NCI-H1694 (cell line): ENCODE results near the gene DDX56.
"Not testable (repeated sequence)": the region's sequence is repeated elsewhere in the genome, so short reads cannot be mapped to it uniquely, and the experiment has no call there.

ENCODE experiments used
- DNase-seq: peaks from one replicate; lab custom pipeline; 2025; lab: John Stamatoyannopoulos, UW

DDX56 gene

DNA sequence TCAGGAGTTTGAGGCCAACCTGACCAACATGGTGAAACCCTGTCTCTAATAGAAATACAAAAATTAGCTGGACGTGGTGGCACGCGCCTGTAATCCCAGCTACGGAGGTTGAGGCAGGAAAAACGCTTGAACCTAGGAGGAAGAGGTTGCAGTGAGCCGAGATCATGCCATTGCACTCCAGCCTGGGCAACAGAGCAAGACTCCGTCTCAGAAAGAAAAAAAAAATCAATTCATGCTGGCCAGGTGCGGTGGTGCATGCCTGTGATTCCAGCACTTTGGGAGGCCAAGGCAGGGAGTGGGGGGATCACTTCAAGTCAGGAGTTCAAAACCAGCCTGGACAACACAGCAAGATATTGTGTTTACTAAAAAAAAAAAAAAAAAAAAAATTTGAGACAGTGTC lies 23.5 kb upstream of the DDX56 start:
- not testable (repeated sequence) for DNase-seq

- no peak for DNase-seq
These were observed 22.4 kb upstream of the DDX56 start for GRCh38 chr7:44595934-44596635.

GRCh38 chr7:44590910-44591309 lies 17.2 kb upstream of the DDX56 start:
- DNase-seq: no peak

GRCh38 chr7:44587843-44588711 lies 14.4 kb upstream of the DDX56 start:
- peak; percentile 56 for DNase-seq

DNA sequence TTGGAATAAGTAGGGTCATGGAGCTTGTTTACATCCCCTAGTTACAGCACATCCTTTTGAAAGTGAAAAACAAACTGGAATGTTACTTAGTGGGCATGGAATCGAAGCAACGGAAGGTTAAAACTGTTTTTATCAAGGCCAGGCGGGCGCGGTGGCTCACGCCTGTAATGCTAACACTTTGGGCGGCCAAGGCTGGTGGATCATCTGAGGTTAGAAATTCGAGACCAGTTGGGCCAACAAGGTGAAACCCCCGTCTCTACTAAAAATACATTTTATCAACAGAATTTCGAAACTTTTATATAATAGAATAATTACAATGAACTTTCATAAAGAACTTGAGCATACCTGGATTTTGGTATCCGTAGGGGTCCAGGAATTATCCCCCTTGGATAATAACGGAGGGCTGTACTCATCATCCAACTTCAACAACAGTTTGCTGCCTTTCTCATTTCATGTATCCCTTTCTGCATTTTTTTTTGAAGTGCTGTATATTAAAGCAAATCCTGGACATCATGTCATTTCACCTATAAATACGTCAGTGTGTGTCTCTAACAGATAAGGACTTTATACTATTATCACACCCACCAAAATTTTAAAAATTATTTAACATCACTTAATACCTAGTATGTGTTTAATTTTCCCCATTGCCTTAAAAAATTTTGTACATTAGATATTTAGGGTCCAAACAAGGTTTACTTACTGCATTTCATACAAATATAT lies 9.6 kb upstream of the DDX56 start:
- DNase-seq: no peak

- peak; percentile 98 for DNase-seq
These were observed 8.3 kb upstream of the DDX56 start, which contains the start of gene TMED4 for GRCh38 chr7:44581879-44582603. Gene TMED4 (minus strand): TSS chr7:44582231. CDS start chr7:44582206, 25 bp downstream.

- DNase-seq: no peak
These were observed 7.5 kb upstream of the DDX56 start for GRCh38 chr7:44580945-44581878.

DNA sequence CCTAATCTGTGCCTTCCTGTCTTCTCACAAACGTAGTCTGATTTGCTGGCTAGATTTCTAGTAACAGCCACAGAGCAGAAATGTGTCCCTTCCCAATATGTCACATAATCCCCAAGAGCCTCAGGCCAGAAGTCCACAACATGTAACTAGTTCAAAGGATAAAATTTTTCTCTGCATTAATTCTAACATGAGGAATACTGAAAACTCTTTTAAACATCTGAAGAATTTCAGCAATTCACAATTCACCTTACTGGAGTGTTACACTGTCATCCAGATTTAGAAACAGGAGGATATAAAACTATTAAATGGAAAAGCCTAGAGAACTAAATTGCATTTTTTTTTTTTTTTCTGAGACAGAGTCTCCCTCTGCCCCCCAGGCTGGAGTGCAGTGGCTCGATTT lies 2.5 kb upstream of the DDX56 start:
- no peak for DNase-seq

DNA sequence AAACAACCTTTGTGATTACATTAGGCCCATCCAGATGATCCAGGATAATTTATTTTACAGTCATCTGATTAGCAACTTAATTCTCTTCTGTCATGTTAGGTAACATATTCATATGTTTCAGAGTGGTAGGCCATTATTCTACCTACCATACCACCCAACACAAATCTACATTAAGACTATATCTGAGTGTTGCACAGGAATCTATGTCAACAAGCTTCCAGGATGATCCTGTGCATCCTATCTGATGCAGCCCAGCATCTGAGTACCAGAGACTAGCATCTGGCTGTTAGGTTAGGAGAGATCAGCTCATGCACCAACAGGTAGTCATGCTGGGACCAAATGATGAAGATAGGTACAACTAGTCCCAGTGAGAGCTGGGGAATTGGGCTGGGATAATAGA lies 1.3 kb upstream of the DDX56 start:
- DNase-seq: no peak

- no peak for DNase-seq
These were observed 672 bp upstream of the DDX56 start for GRCh38 chr7:44574287-44574872.

DNA sequence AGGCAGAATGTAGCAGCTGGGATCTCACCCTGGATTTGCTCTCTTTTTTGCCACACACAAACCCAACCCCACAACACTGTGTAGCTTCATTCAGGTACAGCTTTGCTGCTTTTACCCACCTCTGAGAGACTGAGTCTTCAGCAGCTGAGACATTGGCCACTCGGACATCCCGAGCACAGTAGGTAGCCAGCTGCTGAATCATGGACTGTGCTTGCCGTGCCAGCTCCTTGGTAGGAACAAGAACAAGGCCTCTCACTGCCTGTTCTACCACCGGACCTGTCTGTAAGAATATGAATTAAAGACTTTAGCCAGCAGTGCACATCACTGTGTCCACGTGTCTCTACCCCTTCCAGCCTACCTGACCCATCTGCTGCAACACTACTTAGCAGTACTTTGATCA lies 937 bp downstream of the DDX56 start:
- DNase-seq: no peak

DNA sequence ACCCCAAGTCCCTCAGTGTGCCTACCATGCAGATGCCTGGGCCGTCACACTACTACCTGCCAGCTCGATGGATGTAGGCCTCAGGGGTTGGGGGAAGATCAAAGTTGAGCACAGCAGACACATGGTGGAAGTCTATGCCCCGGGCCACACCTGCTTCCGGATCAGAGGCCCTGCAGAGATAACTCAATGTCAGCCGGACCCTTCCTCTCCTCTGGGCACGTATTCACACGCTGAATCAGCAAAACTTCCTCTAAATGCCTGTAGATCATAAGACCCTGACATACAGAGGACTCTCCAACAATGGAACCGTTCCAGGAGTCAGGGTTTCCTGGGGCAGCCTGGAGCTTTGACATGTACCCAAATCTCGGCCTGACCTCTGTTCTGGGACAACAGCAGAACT lies 3.7 kb downstream of the DDX56 start:
- DNase-seq: no peak

DNA sequence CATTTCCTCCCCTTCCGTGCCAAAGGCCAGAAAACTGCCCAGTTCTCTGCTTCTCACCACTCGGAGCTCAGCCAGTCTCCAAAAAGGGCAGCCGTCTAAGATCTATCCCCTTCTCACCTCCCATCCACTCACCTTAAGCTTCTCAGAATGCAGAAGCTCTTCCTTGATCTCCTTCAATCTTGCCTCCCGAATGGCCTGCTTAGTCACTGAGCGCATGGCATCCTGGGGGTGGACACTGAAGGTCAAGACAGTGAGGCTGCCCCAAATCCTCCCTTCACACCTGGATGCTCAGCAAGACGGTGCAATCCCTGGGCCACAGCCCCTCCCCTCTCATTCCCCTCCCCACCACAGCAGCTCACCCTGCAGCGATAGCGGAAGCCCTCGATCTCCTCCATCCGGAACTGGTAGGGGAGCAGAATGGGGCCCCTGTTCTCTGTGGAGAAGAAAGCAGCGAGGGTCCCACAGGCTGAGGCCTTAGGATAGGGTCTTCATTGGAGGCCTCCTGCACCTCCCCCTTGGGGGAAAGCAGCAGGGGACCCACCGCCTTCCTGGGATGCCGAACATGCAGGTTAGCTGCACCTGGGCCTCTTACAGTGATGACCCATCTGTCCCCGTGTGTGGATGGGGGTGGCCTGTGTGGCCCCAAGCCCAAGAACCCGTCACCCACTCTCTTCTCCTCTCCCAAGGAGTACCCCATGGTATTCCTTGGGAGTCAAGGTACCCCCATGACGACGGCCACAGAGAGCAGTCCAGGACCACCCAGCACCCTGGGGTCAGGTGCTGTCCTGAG lies 4.7 kb downstream of the DDX56 start:
- no peak for DNase-seq

DNA sequence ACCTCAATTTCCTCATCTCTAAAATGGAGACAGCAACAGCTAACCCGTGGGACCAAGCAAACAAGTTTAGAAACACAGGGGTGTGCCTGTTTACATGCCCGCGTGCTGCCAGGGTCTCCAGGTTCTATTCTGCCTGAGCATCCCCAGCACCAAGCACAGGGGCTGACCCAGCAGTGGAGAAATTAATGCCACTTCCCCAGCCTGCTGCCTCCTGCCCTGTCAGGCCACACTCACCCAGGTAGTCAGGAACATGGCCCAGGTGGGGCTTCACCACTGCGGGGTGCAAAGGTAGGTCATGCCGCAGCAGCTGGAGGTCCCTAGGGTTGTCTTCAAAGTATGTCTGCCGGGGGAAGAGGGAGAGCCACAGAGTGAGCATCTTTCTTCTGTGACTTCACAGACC lies 5.8 kb downstream of the DDX56 start:
- no peak for DNase-seq

- no peak for DNase-seq
These were observed 7.0 kb downstream of the DDX56 start for GRCh38 chr7:44566680-44567079.

DNA sequence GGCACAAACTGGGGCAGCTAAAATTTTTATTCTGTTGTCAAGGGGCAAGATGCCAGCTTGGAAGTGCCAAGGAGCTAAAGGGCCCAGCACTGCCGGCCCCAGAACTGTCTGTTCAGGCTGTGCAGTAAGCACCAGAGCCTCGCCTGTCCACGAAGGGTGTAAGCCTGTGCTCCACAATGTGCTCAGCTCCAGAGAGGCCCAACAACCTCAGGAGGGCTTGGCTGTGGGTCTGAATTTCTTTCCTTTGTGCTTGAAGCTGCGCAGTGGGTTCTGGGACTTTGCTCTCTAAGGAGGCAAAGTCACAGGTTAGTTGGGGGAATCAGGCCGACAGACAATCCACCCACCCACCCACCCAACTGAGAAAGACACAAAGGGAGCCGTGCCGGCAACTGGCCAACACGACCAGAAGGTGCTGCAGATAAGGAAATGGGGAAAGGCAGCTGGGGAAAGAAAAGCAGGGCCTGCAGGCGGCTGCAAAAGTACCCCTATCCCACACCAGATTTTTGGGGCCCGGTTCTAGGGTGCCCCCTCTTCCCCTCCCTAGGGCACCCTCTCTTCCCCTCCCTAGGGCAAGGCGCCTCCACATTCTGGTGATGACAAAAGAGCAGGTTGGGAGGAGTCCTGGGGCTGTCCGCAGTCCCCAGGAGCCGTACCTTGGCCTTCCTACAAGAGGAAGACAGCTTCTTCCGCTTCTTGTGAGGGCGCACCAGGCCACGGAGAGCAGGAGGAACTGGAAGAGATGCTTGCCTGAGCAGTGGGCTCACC lies 7.7 kb downstream of the DDX56 start:
- DNase-seq: no peak

DNA sequence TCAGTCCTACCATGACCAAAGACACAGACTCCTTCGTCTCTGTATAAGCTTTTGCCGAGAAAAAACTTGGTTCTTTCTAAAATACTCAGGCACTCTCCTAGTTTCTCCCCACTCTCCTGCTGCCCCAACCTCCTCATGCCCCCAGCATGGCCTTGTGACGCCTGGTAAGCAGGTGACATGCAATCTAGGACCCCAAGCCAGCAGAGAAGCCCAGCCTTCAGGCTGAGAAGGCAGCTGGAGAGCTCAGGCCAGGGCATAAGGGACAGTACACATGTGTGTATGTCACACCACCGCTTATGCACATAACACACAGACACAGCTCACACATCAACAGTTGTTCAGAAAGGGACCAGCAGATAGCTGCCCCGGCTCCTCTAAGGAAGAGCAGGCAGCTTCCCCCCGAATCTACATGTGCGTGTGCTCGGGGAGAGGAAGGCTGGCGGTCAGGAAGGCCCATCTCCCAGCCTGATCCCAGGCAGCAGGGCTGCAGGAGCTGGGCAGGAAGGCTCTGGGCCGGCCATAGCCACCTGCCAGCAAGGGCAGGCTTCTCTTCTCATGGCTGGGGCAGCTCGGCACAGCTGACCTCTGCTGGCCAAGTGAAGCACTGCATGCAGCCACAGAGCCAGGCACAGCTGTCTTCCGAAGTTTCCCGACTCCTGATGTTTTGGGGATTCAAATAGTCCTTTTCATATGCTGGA lies 8.5 kb downstream of the DDX56 start:
- peak; percentile 51 for DNase-seq

DNA sequence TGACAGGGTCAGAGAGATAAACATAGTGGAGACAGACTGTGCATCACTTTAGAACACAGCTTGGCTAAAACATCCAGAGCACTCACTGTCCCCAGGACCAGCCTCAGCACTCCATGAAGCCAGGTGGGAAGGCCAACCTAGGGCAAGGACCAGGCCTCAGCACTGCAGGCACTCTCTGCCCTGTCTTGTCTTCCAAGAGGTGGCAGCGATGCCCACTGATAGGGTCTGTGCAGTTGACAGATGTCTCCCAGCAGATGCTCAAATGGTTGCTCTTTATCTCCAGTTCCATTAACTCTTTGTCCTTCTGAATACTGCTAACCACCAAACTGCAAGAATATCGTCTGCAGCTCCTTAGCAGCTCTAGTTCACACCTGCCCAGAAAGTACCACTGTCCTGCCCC lies 9.1 kb downstream of the DDX56 start:
- DNase-seq: no peak
